GM19240 (cell line): ENCODE data around the gene GRM3.

Experiments used
- DNase-seq: peaks from one replicate; pipeline ENCODE4 v3.0.0; 2011; ENCODE audit warnings: low spot score; ENCODE audit not compliant: insufficient read length

The GRM3 gene

GRCh38 chr7:86692755-86693154 lies 49.0 kb downstream of the GRM3 start:
- no peak for DNase-seq

GRCh38 chr7:86706406-86706805 lies 62.7 kb downstream of the GRM3 start:
- DNase-seq: no peak

GRCh38 chr7:86708031-86708680 lies 64.4 kb downstream of the GRM3 start:
- DNase-seq: no peak

GRCh38 chr7:86720306-86720705 lies 76.6 kb downstream of the GRM3 start:
- no peak for DNase-seq

GRCh38 chr7:86733783-86734182 lies 90.1 kb downstream of the GRM3 start:
- no peak for DNase-seq

GRCh38 chr7:86745013-86745745 lies 101.5 kb downstream of the GRM3 start:
- no peak for DNase-seq

- no peak for DNase-seq
Observed at GRCh38 chr7:86747698-86748097, 104.0 kb downstream of the GRM3 start.

GRCh38 chr7:86748201-86748600 lies 104.5 kb downstream of the GRM3 start:
- DNase-seq: no peak

GRCh38 chr7:86748843-86749719 lies 105.4 kb downstream of the GRM3 start:
- DNase-seq: no peak

GRCh38 chr7:86749741-86750665 lies 106.3 kb downstream of the GRM3 start:
- no peak for DNase-seq

- DNase-seq: no peak
Observed at GRCh38 chr7:86760236-86760635, 116.5 kb downstream of the GRM3 start.

GRCh38 chr7:86762129-86762528 lies 118.4 kb downstream of the GRM3 start:
- DNase-seq: no peak

- no peak for DNase-seq
Observed at GRCh38 chr7:86765931-86766330, 122.2 kb downstream of the GRM3 start.

GRCh38 chr7:86768394-86768793 lies 124.7 kb downstream of the GRM3 start:
- no peak for DNase-seq

GRCh38 chr7:86768967-86769760 lies 125.5 kb downstream of the GRM3 start:
- DNase-seq: no peak

GRCh38 chr7:86773309-86773708 lies 129.6 kb downstream of the GRM3 start:
- no peak for DNase-seq

- no peak for DNase-seq
Observed at GRCh38 chr7:86775203-86775602, 131.5 kb downstream of the GRM3 start.

- no peak for DNase-seq
Observed at GRCh38 chr7:86776136-86776535, 132.4 kb downstream of the GRM3 start.

GRCh38 chr7:86778271-86778670 lies 134.6 kb downstream of the GRM3 start:
- no peak for DNase-seq

- no peak for DNase-seq
Observed at GRCh38 chr7:86784765-86785164, 141.1 kb downstream of the GRM3 start.
